K562 (cell line): ENCODE results near the gene DPH7. TPM values are rescaled to one million over a fixed set of nuclear protein-coding genes. Genes with fewer than 3 reads are reported as not detected.

Experiments used
- CHD7 ChIP-seq: fragments of 200-600 bp; sonication (generic); IDR thresholded peaks from one replicate; pipeline ENCODE4 v1.6.1; 2012; ENCODE audit warnings: mild to moderate bottlenecking, low read depth, low read length, inconsistent platforms
- NFYB ChIP-seq: IDR thresholded peaks from 2 replicates; pipeline ENCODE4 v1.6.1; 2011; ENCODE audit warnings: mild to moderate bottlenecking, moderate library complexity; ENCODE audit not compliant: insufficient read length; ENCODE audit errors: extremely low read depth
- POLR2AphosphoS5 ChIP-seq: IDR thresholded peaks from 2 replicates; pipeline ENCODE4 v1.6.1; 2011; ENCODE audit warnings: mild to moderate bottlenecking, low read depth, low read length, moderate library complexity; ENCODE audit not compliant: control insufficient read depth, insufficient read depth
- SIN3B ChIP-seq: fragments of 450-650 bp; IDR thresholded peaks from 2 replicates; pipeline ENCODE4 v1.6.1; 2017; ENCODE audit warnings: low read depth, mild to moderate bottlenecking, moderate library complexity
- U2AF2 ChIP-seq: fragments of 200-400 bp; formaldehyde crosslinking; optimal IDR thresholded peaks from 2 replicates; pipeline ENCODE3; 2017; ENCODE audit warnings: low read depth, mild to moderate bottlenecking, low read length
- ZNF644 ChIP-seq: fragments of 200-800 bp; sonication (Bioruptor generic); IDR thresholded peaks from 2 replicates; pipeline ENCODE4 v1.6.1; 2016; ENCODE audit warnings: low read depth, missing genetic modification characterization, missing compliant biosample characterization
- polyA plus RNA-seq, 8 experiments: library from polyadenylated mRNA; depleted of rRNA in 4 of 8; stranded (reverse) in 5 of 8; unstranded in 3 of 8; fragments of >200 nt; fragmentation: Nextera tagmentation in 2 of 8; fragmentation: Illumina TruSeq in 1 of 8; extraction: Ambion mirVana in 2 of 8; extraction: Trizol in 1 of 8; gene quantifications; 2 replicates each; pipeline versions ENCODE4 v1.2.1 to v1.2.3, GENCODE V29; 2011 to 2014; ENCODE audit warnings: inconsistent platforms in 1 of 8, missing spikeins in 1 of 8
- total RNA-seq, 7 experiments: library from RNA; depleted of rRNA in 6 of 7; stranded (reverse); fragments of >200 nt in 6 of 7; fragmentation: Illumina TruSeq in 2 of 7; extraction: Trizol in 2 of 7; gene quantifications; 2 replicates each; pipeline versions ENCODE4 v1.2.1 to v1.2.3, GENCODE V29; 2011 to 2021; ENCODE audit warnings: low replicate concordance in 1 of 7
- TF ChIP-seq, protein P1 (sequence below): sonication (generic); formaldehyde crosslinking; IDR thresholded peaks from 2 replicates; pipeline ENCODE4 v1.8.0; 2022; ENCODE audit warnings: missing genetic modification reagents, mild to moderate bottlenecking, moderate library complexity, borderline replicate concordance

The DPH7 gene
- total and polyA plus RNA-seq, 9 of the 15 experiments (the other 6 are each of a cell fraction or from before 2014, with no cell fraction given) = 13.9 to 68.6 (median 41.3) TPM

- 0 out of 2 replicates have a peak, but pooled peaks have one; percentile 90 for TF ChIP-seq SIN3B
- TF ChIP-seq ZNF644 (tag) = no peak
- no peak for TF ChIP-seq CHD7
- TF ChIP-seq POLR2AphosphoS5 = peak; percentile 83
- no peak for TF ChIP-seq U2AF2
- peak; percentile 43 for TF ChIP-seq NFYB
- TF ChIP-seq, protein P1, sequence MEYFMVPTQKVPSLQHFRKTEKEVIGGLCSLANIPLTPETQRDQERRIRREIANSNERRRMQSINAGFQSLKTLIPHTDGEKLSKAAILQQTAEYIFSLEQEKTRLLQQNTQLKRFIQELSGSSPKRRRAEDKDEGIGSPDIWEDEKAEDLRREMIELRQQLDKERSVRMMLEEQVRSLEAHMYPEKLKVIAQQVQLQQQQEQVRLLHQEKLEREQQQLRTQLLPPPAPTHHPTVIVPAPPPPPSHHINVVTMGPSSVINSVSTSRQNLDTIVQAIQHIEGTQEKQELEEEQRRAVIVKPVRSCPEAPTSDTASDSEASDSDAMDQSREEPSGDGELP = peak; percentile 62; the same call in 1 of the 2 replicates
Measured at GRCh38 chr9:137551264-137552021, 27.3 kb downstream of the DPH7 start, which contains the start of gene MRPL41 (continued).
